ENCODE measurements around the gene PREPL. TPM values are rescaled to one million over a fixed set of nuclear protein-coding genes. Genes with fewer than 3 reads are reported as not detected.

Gene PREPL
- total and polyA plus RNA-seq, 2 experiments from 2014 or later, result 16.5 to 49.0 TPM

DNA sequence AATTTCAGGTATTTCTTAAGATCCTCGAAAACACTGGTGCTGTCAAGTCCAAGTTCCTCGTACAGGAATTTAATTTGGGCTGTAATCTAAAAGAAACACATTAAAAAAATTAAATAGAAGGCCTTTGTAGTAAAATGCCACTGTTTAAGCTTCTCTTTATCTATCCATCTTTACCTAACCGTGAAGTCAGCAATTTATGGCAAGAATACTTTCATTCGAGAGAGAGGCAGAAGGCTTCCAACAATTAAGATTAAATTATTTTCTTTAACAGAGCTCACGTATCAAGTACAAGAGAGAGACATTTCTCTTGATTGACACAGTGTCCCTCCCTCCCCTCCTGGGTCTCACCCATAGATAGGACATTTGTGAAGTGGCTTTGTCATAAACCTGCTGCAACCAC lies 39.9 kb downstream of the PREPL start (continued):
- TF ChIP-seq, protein P1, sequence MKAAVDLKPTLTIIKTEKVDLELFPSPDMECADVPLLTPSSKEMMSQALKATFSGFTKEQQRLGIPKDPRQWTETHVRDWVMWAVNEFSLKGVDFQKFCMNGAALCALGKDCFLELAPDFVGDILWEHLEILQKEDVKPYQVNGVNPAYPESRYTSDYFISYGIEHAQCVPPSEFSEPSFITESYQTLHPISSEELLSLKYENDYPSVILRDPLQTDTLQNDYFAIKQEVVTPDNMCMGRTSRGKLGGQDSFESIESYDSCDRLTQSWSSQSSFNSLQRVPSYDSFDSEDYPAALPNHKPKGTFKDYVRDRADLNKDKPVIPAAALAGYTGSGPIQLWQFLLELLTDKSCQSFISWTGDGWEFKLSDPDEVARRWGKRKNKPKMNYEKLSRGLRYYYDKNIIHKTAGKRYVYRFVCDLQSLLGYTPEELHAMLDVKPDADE (IDR thresholded peaks at IDR 0.05), result no peak
- TF ChIP-seq POLR2AphosphoS5 (IDR thresholded peaks at IDR 0.05; ENCODE audit: low read depth) (no peak), ZNF331 (CRISPR knock-in tag; IDR thresholded peaks at IDR 0.05; ENCODE audit: low read depth) (no peak), ZNF114 (CRISPR knock-in tag; IDR thresholded peaks at IDR 0.05) (no peak)

- H3K4me1 Mint-ChIP-seq, result peaks cover 4% of the 10 kb centered on the region; the same call in 1 of the 3 replicates
- Histone ChIP-seq H3K27ac (ENCODE audit: low read depth) (no peak overlapping the region), H3F3A (replicated peaks; ENCODE audit: low read depth) (no peaks in the 10 kb centered on the region), H3K79me2 (replicated peaks; ENCODE audit: insufficient read depth) (no peaks in the 10 kb centered on the region), H3K4me3 (no peak overlapping the region), H3K4me2 (no peak overlapping the region), H3K4me1 (ENCODE audit: insufficient read depth) (no peaks in the 10 kb centered on the region), H4K20me1 (replicated peaks; ENCODE audit: insufficient read depth) (no peaks in the 10 kb centered on the region), H3K9me2 (ENCODE audit: insufficient read depth) (no peaks in the 10 kb centered on the region), H2AFZ (no peak overlapping the region), H3K36me3 (ENCODE audit: insufficient read depth) (peaks cover 19% of the 10 kb centered on the region; the same call in 1 of the 2 replicates), H3K27me3 (ENCODE audit: insufficient read depth) (no peaks in the 10 kb centered on the region)
- no peak for DNase-seq (ENCODE audit: low spot score)
- H3K9me3 Mint-ChIP-seq, result no peaks in the 10 kb centered on the region
- H3K4me3 Mint-ChIP-seq, result no peak overlapping the region
- H3K36me3 Mint-ChIP-seq (ENCODE audit: low read depth), result peaks cover 25% of the 10 kb centered on the region
- no peak overlapping the region for H3K27ac Mint-ChIP-seq
- ATAC-seq, result no peak
- no peaks in the 10 kb centered on the region for H3K27me3 Mint-ChIP-seq (ENCODE audit: insufficient read depth, low read depth, poor library complexity)
- TF ChIP-seq CREB1 (CRISPR knock-in tag; IDR thresholded peaks at IDR 0.05; ENCODE audit: low read depth), result no peak
- no peak for TF ChIP-seq POLR2AphosphoS5 (IDR thresholded peaks at IDR 0.05; ENCODE audit: low read depth)
- no peak for TF ChIP-seq JUNB (IDR thresholded peaks at IDR 0.05; ENCODE audit: unreplicated experiment)
- TF ChIP-seq, protein P2, sequence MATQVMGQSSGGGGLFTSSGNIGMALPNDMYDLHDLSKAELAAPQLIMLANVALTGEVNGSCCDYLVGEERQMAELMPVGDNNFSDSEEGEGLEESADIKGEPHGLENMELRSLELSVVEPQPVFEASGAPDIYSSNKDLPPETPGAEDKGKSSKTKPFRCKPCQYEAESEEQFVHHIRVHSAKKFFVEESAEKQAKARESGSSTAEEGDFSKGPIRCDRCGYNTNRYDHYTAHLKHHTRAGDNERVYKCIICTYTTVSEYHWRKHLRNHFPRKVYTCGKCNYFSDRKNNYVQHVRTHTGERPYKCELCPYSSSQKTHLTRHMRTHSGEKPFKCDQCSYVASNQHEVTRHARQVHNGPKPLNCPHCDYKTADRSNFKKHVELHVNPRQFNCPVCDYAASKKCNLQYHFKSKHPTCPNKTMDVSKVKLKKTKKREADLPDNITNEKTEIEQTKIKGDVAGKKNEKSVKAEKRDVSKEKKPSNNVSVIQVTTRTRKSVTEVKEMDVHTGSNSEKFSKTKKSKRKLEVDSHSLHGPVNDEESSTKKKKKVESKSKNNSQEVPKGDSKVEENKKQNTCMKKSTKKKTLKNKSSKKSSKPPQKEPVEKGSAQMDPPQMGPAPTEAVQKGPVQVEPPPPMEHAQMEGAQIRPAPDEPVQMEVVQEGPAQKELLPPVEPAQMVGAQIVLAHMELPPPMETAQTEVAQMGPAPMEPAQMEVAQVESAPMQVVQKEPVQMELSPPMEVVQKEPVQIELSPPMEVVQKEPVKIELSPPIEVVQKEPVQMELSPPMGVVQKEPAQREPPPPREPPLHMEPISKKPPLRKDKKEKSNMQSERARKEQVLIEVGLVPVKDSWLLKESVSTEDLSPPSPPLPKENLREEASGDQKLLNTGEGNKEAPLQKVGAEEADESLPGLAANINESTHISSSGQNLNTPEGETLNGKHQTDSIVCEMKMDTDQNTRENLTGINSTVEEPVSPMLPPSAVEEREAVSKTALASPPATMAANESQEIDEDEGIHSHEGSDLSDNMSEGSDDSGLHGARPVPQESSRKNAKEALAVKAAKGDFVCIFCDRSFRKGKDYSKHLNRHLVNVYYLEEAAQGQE (IDR thresholded peaks at IDR 0.05; ENCODE audit: unreplicated experiment), result no peak
- TF ChIP-seq STAT1 (IDR thresholded peaks at IDR 0.05; ENCODE audit: unreplicated experiment), result no peak
- TF ChIP-seq, protein P3, sequence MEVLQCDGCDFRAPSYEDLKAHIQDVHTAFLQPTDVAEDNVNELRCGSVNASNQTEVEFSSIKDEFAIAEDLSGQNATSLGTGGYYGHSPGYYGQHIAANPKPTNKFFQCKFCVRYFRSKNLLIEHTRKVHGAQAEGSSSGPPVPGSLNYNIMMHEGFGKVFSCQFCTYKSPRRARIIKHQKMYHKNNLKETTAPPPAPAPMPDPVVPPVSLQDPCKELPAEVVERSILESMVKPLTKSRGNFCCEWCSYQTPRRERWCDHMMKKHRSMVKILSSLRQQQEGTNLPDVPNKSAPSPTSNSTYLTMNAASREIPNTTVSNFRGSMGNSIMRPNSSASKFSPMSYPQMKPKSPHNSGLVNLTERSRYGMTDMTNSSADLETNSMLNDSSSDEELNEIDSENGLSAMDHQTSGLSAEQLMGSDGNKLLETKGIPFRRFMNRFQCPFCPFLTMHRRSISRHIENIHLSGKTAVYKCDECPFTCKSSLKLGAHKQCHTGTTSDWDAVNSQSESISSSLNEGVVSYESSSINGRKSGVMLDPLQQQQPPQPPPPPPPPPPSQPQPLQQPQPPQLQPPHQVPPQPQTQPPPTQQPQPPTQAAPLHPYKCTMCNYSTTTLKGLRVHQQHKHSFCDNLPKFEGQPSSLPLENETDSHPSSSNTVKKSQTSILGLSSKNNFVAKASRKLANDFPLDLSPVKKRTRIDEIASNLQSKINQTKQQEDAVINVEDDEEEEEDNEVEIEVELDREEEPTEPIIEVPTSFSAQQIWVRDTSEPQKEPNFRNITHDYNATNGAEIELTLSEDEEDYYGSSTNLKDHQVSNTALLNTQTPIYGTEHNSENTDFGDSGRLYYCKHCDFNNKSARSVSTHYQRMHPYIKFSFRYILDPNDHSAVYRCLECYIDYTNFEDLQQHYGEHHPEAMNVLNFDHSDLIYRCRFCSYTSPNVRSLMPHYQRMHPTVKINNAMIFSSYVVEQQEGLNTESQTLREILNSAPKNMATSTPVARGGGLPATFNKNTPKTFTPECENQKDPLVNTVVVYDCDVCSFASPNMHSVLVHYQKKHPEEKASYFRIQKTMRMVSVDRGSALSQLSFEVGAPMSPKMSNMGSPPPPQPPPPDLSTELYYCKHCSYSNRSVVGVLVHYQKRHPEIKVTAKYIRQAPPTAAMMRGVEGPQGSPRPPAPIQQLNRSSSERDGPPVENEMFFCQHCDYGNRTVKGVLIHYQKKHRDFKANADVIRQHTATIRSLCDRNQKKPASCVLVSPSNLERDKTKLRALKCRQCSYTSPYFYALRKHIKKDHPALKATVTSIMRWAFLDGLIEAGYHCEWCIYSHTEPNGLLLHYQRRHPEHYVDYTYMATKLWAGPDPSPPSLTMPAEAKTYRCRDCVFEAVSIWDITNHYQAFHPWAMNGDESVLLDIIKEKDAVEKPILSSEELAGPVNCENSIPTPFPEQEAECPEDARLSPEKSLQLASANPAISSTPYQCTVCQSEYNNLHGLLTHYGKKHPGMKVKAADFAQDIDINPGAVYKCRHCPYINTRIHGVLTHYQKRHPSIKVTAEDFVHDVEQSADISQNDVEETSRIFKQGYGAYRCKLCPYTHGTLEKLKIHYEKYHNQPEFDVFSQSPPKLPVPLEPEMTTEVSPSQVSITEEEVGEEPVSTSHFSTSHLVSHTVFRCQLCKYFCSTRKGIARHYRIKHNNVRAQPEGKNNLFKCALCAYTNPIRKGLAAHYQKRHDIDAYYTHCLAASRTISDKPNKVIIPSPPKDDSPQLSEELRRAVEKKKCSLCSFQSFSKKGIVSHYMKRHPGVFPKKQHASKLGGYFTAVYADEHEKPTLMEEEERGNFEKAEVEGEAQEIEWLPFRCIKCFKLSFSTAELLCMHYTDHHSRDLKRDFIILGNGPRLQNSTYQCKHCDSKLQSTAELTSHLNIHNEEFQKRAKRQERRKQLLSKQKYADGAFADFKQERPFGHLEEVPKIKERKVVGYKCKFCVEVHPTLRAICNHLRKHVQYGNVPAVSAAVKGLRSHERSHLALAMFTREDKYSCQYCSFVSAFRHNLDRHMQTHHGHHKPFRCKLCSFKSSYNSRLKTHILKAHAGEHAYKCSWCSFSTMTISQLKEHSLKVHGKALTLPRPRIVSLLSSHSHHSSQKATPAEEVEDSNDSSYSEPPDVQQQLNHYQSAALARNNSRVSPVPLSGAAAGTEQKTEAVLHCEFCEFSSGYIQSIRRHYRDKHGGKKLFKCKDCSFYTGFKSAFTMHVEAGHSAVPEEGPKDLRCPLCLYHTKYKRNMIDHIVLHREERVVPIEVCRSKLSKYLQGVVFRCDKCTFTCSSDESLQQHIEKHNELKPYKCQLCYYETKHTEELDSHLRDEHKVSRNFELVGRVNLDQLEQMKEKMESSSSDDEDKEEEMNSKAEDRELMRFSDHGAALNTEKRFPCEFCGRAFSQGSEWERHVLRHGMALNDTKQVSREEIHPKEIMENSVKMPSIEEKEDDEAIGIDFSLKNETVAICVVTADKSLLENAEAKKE (CRISPR knock-in tag; IDR thresholded peaks at IDR 0.05), result no peak
- TF ChIP-seq EZH2 (IDR thresholded peaks at IDR 0.05; ENCODE audit: low read depth, unreplicated experiment), result no peak
- TF ChIP-seq ZNF331 (CRISPR knock-in tag; IDR thresholded peaks at IDR 0.05; ENCODE audit: low read depth), result no peak
- TF ChIP-seq, protein P1 (IDR thresholded peaks at IDR 0.05), result no peak
These were observed 40.5 kb downstream of the PREPL start for GRCh38 chr2:44320832-44321231.
